ENCODE results near the gene CNGB1.
"Not testable (repeated sequence)": the region's sequence is repeated elsewhere in the genome, so short reads cannot be mapped to it uniquely, and the experiment has no call there.

CNGB1 gene

GRCh38 chr16:57846078-57846697 lies 124.7 kb downstream of the CNGB1 start:
- no peak for DNase-seq

GRCh38 chr16:57845115-57845514 lies 125.8 kb downstream of the CNGB1 start:
- no peak for DNase-seq

GRCh38 chr16:57844416-57845030 lies 126.4 kb downstream of the CNGB1 start:
- no peak for DNase-seq

- DNase-seq, result no peak
These were observed 127.5 kb downstream of the CNGB1 start for GRCh38 chr16:57843400-57843799.

GRCh38 chr16:57842601-57843000 lies 128.3 kb downstream of the CNGB1 start:
- no peak for DNase-seq

GRCh38 chr16:57840833-57841232 lies 130.1 kb downstream of the CNGB1 start:
- no peak for DNase-seq

- no peak for DNase-seq
These were observed 132.8 kb downstream of the CNGB1 start for GRCh38 chr16:57838161-57838560.

GRCh38 chr16:57837305-57838125 lies 133.4 kb downstream of the CNGB1 start:
- DNase-seq, result no peak

GRCh38 chr16:57835439-57835838 lies 135.5 kb downstream of the CNGB1 start:
- DNase-seq, result not testable (repeated sequence)

GRCh38 chr16:57834936-57835335 lies 136.0 kb downstream of the CNGB1 start:
- DNase-seq, result no peak
